ENCODE measurements around the gene RNF121.
A peak's percentile ranks its signal among the peaks of the same experiment; 100 is the strongest.

RNF121 gene

DNA sequence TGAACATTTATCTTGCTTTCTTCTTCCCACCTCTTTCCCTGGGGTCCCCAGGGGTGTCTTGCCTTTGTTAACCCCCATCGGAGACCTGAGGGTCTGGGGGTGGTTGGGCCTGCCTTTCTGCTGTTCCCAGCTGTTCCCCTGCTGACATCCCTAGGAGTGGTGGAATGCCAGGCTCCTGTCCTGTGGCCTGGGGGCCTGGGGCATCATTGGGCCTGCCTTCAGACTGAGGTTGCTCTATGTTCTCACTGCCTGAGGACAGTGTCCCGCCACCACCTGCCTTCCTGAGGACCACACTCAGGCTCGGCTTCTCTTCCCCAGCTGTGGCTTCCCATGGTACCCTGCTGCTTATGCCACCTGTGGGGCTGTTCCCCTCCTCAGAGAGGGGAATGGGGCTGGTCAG lies 68.7 kb downstream of the RNF121 start:
- peaks cover 37% of the 10 kb centered on the region for H3K4me1 Mint-ChIP-seq
- H3K27me3 Mint-ChIP-seq (ENCODE audit: low read depth) = no peaks in the 10 kb centered on the region
- H3K36me3 Mint-ChIP-seq (ENCODE audit: low read depth) = peaks cover 23% of the 10 kb centered on the region
- H3K4me3 Mint-ChIP-seq = no peak overlapping the region
- TF ChIP-seq, protein P1, sequence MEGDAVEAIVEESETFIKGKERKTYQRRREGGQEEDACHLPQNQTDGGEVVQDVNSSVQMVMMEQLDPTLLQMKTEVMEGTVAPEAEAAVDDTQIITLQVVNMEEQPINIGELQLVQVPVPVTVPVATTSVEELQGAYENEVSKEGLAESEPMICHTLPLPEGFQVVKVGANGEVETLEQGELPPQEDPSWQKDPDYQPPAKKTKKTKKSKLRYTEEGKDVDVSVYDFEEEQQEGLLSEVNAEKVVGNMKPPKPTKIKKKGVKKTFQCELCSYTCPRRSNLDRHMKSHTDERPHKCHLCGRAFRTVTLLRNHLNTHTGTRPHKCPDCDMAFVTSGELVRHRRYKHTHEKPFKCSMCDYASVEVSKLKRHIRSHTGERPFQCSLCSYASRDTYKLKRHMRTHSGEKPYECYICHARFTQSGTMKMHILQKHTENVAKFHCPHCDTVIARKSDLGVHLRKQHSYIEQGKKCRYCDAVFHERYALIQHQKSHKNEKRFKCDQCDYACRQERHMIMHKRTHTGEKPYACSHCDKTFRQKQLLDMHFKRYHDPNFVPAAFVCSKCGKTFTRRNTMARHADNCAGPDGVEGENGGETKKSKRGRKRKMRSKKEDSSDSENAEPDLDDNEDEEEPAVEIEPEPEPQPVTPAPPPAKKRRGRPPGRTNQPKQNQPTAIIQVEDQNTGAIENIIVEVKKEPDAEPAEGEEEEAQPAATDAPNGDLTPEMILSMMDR (IDR thresholded peaks at IDR 0.05; ENCODE audit: unreplicated experiment in 3 of 3) = no peak
- no peak overlapping the region for H3K27ac Mint-ChIP-seq
- H3K9me3 Mint-ChIP-seq = no peaks in the 10 kb centered on the region

DNA sequence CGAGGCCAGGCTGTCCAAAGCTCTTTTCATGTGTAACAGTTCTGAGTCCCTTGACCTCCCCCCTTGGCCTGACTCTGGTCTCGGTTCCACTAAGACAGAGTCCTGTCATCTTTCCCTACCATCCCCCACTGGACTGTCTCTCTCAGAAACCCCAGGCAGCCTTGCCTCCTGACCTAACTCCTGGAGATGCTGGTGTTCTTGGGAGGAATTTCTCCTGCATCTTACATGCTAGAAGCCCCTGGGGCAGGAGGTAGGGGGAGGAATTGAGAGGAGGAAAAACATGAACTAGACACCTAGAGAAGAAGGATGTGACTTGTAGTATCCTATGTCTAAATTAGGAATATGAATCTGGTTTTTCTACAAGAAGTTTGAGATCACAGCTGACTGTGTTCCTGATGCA lies 69.2 kb downstream of the RNF121 start:
- Mint-ChIP-seq H3K27ac (peak overlapping the region in 1 of 3 experiments; percentile 65), H3K9me3 (no peaks in the 10 kb centered on the region), H3K4me3 (no peak overlapping the region), H3K36me3 (ENCODE audit: low read depth) (peaks cover 21% of the 10 kb centered on the region), H3K4me1 (peaks cover 42% of the 10 kb centered on the region), H3K27me3 (ENCODE audit: low read depth) (no peaks in the 10 kb centered on the region)
- TF ChIP-seq, protein P1 (IDR thresholded peaks at IDR 0.05; ENCODE audit: unreplicated experiment in 3 of 3) = no peak

DNA sequence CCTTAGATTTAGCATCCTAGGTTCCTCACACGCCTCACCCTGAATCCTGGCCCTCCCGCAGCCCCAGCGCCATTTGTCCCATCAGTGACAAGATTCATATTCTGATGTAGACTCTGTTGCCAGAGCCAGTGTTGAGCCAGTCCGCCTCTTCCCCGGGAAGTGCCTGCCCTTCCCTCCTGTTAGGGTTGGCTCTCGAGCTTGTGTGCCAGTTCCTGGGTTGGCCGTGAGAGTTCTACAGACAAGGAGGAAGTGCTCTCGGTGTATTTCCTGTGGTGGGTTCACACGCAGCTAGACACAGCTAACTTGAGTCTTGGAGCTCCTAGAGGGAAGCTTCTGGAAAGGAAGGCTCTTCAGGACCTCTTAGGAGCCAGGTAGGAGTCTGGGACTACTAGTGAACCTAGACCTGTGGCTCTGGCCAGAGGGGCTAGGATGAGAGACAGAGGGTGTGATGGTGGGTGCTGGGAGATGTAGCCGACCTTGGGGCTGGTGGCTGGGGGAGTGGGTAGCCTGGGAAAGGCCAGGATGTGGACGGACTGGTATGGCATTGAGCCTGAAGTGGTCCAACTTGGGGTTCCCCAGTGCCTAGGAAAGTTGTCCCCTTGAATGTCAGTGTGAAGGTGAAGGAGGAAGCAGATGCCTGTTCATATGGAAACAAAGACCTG lies 69.9 kb downstream of the RNF121 start, which contains the start of gene IL18BP:
TSS of gene IL18BP (plus strand) at position 261 of the 662 bp plus-strand sequence. CDS start 1,076 bp downstream, outside the sequence.
- Mint-ChIP-seq H3K27me3 (ENCODE audit: low read depth) (no peaks in the 10 kb centered on the region), H3K4me3 (no peak within 1 kb of the TSS), H3K27ac (peak within 1 kb of the TSS; percentile 13 to 72 (median 65)), H3K4me1 (peaks cover 43% of the 10 kb centered on the region), H3K36me3 (ENCODE audit: low read depth) (peaks cover 17% of the 10 kb centered on the region), H3K9me3 (no peaks in the 10 kb centered on the region)
- TF ChIP-seq, protein P1 (IDR thresholded peaks at IDR 0.05; ENCODE audit: unreplicated experiment in 3 of 3) = no peak

DNA sequence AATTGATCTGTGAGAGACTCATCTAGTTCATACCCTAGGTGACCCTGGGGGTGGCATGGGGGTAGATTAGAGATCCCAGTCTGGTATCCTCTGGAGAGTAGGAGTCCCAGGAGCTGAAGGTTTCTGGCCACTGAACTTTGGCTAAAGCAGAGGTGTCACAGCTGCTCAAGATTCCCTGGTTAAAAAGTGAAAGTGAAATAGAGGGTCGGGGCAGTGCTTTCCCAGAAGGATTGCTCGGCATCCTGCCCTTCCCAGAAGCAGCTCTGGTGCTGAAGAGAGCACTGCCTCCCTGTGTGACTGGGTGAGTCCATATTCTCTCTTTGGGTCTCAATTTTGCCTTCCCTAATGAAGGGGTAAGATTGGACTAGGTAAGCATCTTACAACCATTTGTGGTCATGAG lies 70.5 kb downstream of the RNF121 start:
- H3K36me3 Mint-ChIP-seq (ENCODE audit: low read depth) = peaks cover 21% of the 10 kb centered on the region
- TF ChIP-seq, protein P1 (IDR thresholded peaks at IDR 0.05; ENCODE audit: unreplicated experiment in 3 of 3) = no peak
- H3K4me1 Mint-ChIP-seq = peaks cover 43% of the 10 kb centered on the region
- no peaks in the 10 kb centered on the region for H3K9me3 Mint-ChIP-seq
- peak overlapping the region in 2 of 3 experiments; percentile 65 to 72 for H3K27ac Mint-ChIP-seq
- H3K4me3 Mint-ChIP-seq = no peak overlapping the region
- H3K27me3 Mint-ChIP-seq (ENCODE audit: low read depth) = no peaks in the 10 kb centered on the region

DNA sequence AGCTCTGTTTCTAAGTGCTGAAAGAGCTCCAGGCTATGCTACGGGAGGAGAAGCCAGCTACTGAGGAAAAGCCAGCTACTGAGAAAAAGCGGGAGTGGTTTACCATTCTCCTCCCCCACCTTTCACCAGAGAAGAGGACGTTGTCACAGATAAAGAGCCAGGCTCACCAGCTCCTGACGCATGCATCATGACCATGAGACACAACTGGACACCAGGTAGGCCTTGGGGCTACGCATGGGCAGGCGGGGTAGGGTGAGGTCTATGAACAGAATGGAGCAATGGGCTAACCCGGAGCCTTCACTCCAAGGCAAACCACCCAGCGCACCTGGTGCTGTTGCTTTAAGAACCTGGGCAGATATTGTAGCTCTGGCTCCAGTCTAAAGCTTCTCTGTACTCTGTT lies 71.0 kb downstream of the RNF121 start:
- Mint-ChIP-seq H3K4me3 (no peak overlapping the region), H3K36me3 (ENCODE audit: low read depth) (peaks cover 21% of the 10 kb centered on the region), H3K4me1 (peaks cover 43% of the 10 kb centered on the region), H3K27ac (peak overlapping the region in 2 of 3 experiments; percentile 65 to 72), H3K9me3 (no peaks in the 10 kb centered on the region), H3K27me3 (ENCODE audit: low read depth) (no peaks in the 10 kb centered on the region)
- TF ChIP-seq, protein P1 (IDR thresholded peaks at IDR 0.05; ENCODE audit: unreplicated experiment in 3 of 3) = no peak
